KOPT-K1 (cell line): Measurements from ENCODE around the gene TRIM44.

ENCODE experiments used
- H3K27ac ChIP-seq: fragments of 200-600 bp; sonication (generic); 2 replicates; pipeline ENCODE4 v1.5.1; 2016; ENCODE audit warnings: antibody characterized with exemption, mild to moderate bottlenecking, low read depth, low read length; ENCODE audit not compliant: poor library complexity, severe bottlenecking
- H3K36me3 ChIP-seq: fragments of 200-600 bp; sonication (generic); 2 replicates; pipeline ENCODE4 v1.5.1; 2017; ENCODE audit warnings: antibody characterized with exemption, mild to moderate bottlenecking, low read length, moderate library complexity; ENCODE audit not compliant: insufficient read depth
- H3K9me3 ChIP-seq: fragments of 200-600 bp; sonication (generic); 2 replicates; pipeline ENCODE4 v1.5.1; 2017; ENCODE audit warnings: antibody characterized with exemption, low read length, mild to moderate bottlenecking; ENCODE audit not compliant: insufficient read depth, poor library complexity, severe bottlenecking

TRIM44 gene

DNA sequence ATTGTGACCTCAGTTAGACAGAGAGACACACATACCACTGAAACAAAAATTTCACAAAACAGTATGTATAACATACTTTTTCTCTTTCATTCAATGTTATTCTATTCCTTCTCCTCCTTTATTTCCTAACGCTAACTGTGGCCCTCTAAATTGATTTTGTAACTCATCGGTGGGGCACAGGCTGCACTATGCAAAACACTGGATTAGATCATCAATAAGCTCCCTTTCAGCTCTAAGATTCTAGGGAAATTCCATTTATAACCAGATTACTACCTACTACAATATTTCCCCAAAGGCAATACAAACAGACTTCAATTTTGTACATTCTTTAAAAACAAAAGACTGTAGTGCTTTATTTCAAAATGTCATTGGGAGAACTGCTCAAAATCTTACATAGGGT is 38.3 kb upstream of the TRIM44 start:
- Histone ChIP-seq H3K9me3 (no peaks in the 10 kb centered on the region), H3K36me3 (no peaks in the 10 kb centered on the region), H3K27ac (no peak overlapping the region)

DNA sequence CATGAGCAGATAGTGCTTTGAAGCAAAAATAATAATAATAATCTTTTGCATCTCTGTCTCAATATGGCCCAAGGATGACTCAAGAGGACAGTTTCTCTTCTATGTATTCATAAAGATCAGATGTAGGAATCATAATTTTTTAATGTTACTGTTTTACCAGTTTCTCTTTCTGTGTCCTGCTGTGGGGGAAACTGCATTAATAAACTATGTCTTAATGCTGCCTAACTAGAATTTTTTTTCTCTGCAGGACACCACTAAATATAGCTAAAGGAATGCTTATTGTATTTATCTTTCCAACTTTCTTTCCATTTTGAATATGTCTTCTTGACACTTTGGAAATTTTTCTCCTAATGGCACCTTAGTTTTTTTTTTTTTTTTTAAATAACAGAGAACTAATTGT is 37.8 kb upstream of the TRIM44 start:
- H3K27ac ChIP-seq = no peak overlapping the region
- no peaks in the 10 kb centered on the region for H3K36me3 ChIP-seq

GRCh38 chr11:35626501-35626900 is 36.1 kb upstream of the TRIM44 start:
- no peaks in the 10 kb centered on the region for H3K9me3 ChIP-seq
- no peaks in the 10 kb centered on the region for H3K36me3 ChIP-seq
- H3K27ac ChIP-seq = no peak overlapping the region

More for the DNA sequence above, 37.8 kb upstream of the TRIM44 start:
- H3K9me3 ChIP-seq = no peaks in the 10 kb centered on the region

DNA sequence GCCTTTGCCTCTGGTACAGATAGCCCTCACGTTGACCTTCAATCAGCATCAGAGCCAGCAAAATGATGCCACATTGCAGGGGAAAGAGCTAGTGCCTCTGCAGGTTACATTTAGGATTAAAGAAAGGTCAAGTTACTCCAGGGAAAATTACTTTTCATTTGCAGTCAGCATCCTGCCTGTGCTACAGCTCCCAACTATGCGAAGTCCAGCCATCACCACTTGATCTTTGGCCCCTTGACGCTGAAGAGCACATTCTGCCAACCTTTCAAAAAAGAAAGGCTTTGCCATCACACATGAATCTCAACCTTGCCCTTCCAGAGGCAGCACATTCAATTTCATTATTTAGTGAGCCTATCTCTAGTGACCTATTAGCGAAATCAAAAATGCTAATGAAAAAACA is 33.1 kb upstream of the TRIM44 start:
- Histone ChIP-seq H3K36me3 (no peaks in the 10 kb centered on the region), H3K9me3 (no peaks in the 10 kb centered on the region), H3K27ac (no peak overlapping the region)

DNA sequence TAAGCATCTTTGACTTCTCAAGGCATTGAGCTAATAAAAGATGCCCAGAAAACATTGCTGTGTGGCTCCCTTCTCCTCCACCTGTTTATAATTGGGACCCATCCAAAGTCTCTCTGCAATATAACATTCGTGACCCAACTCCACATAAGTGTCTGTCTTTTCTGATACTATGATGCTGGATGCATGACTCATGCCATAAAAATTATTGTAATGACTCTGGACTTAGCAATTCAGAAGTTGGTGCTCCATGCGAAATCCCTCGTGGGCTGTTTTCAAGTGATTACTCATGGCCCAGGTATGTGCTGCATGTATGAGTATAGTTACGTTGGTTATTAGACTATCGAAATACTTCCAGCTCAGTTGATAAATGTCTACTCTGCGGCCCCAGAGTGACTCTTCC is 32.7 kb upstream of the TRIM44 start:
- H3K9me3 ChIP-seq = no peaks in the 10 kb centered on the region
- no peaks in the 10 kb centered on the region for H3K36me3 ChIP-seq
- no peak overlapping the region for H3K27ac ChIP-seq

DNA sequence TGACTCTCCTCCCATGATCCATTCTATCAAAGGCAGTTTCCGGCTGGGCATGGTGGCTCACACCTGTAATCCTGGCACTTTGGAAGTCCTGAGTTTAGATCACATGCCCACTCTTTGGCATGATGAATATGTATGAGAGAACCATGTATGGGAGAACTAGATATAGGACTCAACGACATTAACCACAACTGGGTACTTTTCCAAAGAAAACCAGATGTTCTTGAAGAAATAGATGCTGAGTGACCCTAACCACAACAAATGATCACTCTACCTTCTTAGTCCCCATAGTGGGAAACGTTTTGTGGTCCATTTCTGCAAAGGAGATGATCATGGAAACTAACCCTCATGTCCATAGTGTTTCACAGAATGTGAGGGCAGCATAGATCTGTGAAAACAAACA is 30.7 kb upstream of the TRIM44 start:
- Histone ChIP-seq H3K9me3 (no peaks in the 10 kb centered on the region), H3K36me3 (no peaks in the 10 kb centered on the region), H3K27ac (no peak overlapping the region)

DNA sequence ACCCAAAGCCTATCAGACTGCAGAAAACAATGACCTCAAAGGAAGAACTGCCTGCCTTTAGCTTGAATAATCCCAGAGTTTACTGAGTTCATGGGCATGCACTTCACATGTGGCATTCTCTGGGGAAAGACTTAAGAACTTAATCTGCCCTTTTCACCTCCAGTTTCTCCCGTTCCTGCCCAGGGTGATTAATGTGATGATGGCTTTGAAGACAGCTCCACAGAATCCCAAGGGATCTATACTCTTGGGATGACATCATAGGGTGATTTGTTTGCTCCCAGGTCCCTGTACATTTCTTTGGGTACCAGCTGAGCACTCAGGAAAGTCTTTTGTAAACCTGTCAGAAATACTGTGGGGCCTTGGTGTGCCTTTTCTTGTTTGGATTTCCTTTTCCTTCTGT is 30.3 kb upstream of the TRIM44 start:
- H3K36me3 ChIP-seq = no peaks in the 10 kb centered on the region
- no peaks in the 10 kb centered on the region for H3K9me3 ChIP-seq
- H3K27ac ChIP-seq = no peak overlapping the region

DNA sequence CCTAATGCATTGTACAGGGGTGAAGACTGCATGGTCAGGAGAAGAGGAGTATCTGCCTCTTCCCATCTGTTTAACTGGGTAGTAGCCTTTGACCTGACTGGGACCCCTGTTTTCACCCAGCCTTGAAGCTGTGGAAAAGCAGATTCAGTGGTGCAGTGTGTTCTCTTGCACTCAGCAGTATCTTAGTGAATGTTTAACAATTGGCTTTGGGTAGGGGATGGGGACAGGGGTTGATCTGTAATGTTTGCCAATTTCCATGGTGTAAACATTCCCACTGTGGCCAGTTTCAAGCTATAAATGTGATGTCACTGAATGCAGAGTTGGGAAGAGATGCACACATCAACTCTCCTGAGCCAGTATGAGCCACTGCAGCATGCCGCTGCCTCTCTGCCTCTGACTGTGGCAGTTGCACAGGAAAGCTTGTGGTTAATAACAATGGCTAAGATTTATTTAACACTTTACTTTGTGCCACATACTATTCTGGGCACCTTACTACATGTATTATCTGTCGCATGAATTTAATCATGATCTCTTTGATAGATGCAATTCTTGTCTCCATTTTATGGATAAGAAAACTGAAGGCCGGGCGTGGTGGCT is 28.6 kb upstream of the TRIM44 start:
- H3K9me3 ChIP-seq = no peaks in the 10 kb centered on the region
- H3K27ac ChIP-seq = no peak overlapping the region
- no peaks in the 10 kb centered on the region for H3K36me3 ChIP-seq

DNA sequence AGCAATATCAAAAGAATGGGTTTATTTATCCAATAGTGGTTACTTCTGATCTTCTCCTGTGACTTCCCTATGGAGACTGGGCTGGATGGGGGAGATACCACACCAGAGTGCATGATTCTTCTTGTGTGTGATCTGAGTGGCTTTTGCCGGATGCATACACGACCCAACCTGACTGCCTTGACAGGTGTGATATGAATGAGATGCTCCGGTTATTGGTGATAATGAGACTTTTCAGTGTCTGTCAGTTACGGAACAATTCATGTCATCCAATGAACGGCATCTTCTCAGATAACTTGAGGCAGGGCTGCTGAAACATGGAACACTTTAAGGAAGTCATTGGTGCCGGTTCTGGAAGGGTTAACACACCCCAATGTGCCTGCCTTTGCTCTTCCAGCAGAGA is 26.6 kb upstream of the TRIM44 start:
- Histone ChIP-seq H3K36me3 (no peaks in the 10 kb centered on the region), H3K9me3 (no peaks in the 10 kb centered on the region), H3K27ac (no peak overlapping the region)

DNA sequence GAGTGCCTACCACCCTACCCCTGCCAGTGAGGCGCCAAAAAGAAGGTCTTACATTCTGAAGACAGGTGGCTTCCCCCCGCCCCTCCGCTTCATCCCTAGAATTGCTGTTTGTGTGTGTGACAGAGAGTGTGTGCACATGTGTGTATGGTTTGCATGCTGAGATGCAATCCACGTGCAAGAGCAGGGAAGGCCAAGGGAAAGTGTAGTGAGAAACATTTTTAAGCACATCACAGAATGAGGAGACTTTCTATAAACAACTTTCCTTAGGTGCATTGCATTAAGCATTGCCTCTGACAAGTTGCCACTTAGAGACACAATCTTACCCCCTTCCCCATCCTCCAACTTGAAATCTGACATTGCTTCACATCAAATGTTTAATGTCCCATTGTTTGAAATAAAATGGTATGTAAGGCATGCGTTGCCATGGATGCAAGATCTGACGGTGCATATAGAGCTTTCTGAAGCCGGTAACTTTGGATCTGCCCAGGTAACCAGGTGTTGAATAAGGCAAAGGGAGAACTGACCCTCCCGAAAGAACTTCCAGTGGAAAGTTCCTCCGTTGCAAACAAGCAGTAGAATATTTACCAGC is 22.9 kb upstream of the TRIM44 start:
- Histone ChIP-seq H3K36me3 (no peaks in the 10 kb centered on the region), H3K9me3 (no peaks in the 10 kb centered on the region), H3K27ac (no peak overlapping the region)

GRCh38 chr11:35641171-35641897 is 21.2 kb upstream of the TRIM44 start:
- H3K27ac ChIP-seq = no peak overlapping the region
- H3K9me3 ChIP-seq = no peaks in the 10 kb centered on the region
- H3K36me3 ChIP-seq = no peaks in the 10 kb centered on the region

GRCh38 chr11:35641964-35642363 is 20.6 kb upstream of the TRIM44 start:
- H3K27ac ChIP-seq = no peak overlapping the region
- no peaks in the 10 kb centered on the region for H3K36me3 ChIP-seq
- no peaks in the 10 kb centered on the region for H3K9me3 ChIP-seq

DNA sequence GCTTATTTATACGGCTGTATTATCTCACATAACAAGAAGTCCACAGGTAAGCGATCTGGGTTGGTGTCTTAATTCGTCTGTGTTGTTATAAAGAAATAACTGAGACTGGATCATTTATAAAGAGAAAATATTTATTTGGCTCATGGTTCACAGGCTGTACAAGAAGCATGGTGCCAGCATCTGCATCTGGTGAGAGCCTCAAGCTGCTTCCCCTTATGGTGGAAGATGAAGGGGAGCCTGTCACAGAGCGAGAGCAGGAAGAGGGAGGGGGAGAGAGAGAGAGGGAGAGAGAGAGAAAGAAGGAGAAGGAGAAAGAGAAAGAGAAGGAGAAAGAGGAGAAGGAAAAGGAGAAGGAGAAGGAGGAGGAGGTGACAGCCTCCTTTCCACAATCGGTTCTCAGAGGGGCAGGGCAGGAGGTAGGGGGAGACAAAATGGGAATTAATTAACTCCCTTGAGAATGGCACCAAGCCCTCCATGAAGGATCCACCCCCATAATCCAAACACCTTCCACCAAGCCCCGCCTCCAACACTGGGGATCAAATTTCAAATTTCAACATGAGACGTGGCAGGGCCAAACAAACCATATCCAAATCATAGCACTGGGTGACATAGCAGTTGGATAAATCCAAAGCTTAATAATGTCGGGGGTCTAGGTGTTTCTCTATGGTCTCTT is 15.0 kb upstream of the TRIM44 start:
- Histone ChIP-seq H3K27ac (no peak overlapping the region), H3K9me3 (no peaks in the 10 kb centered on the region), H3K36me3 (no peaks in the 10 kb centered on the region)

- Histone ChIP-seq H3K9me3 (no peaks in the 10 kb centered on the region), H3K27ac (no peak overlapping the region), H3K36me3 (no peaks in the 10 kb centered on the region)
These were observed 12.6 kb upstream of the TRIM44 start for GRCh38 chr11:35650006-35650405.

DNA sequence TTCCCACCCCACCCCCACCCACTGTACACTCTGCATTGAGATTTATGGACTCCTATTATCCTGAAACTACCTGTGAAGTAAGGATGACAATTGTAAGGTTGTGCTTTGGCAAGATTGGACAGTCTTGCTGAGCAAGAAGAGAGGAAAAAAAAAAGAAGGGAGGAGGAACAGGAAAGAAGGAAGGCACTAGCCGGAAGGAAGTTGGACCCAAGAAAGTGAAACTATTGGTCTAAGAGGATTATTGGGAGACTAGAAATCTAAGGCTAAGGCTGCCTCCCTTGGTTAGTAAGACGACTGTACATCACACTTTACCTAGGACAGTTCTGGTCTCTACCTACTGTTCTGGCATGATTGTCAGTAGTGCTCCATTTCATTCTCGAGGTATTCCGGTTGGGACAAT is 12.1 kb upstream of the TRIM44 start:
- no peak overlapping the region for H3K27ac ChIP-seq
- no peaks in the 10 kb centered on the region for H3K9me3 ChIP-seq
- H3K36me3 ChIP-seq = no peaks in the 10 kb centered on the region
